GM10847 (cell line): ENCODE results near the gene AHSP.

Experiments
- POLR2A ChIP-seq: IDR thresholded peaks from 2 replicates; pipeline ENCODE4 v1.6.1; 2011; ENCODE audit not compliant: insufficient read length; ENCODE audit errors: extremely low read depth

Gene AHSP

DNA sequence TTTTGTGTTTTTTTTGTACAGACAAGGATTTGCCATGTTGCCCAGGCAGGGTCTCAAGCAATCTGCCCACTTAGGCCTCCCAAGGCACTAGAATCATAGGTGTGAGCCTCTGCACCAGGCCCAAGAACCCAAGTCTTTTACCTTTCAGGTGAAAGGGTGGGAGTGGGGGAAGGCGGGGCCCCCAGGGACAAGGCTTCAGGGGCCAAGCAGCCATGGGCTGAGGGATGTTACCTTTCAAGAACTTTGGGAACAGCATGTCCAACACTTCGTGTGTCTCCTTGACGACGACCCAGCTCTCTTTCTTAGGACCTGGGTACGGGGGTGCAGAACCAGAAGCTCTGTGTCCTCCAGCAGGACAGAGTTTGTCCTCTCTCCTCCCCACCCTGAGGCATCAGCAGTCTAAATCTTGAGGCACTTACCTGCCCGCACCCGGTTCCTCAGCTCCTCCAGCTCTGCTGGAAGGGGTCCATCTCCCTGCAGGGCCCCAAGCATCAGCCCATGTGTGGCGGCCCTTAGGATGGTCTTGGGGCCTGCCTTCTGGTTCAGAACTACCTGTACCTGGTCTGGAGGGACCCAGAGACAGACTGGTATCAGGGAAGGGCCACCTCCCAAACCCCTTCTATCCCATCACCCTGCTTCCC, 35.8 kb upstream of the AHSP start:
- TF ChIP-seq POLR2A: no peak

DNA sequence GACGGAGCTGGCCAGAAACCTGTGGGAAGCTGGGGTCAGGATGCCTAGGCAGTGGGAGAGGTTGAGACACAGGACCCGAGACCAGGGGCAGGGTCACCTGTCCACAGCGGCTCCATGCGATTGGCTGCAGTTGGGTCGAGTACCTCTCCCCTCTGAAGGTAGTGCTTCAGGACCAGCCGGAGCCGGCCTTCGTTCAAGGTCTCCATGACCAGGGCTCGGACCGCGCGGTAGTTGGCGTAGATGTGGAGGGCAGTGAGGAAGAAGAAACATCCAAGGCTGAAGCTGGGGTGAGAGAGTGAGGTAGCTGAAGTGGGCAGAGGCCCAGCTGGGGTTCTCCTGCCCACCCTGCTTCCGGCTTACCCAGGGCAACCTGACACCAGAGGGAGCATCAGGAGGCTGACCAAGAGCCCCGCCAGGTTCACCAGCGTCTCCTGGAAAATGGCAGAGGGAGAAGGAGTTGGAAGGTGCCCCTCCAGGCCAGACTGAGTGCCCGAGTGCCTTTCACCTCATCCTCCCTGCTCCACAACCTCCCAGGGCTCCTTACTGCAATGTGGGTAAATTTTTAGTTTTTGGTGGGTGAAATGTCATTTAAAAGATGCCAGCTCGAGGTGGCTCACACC, 34.1 kb upstream of the AHSP start:
- no peak for TF ChIP-seq POLR2A

DNA sequence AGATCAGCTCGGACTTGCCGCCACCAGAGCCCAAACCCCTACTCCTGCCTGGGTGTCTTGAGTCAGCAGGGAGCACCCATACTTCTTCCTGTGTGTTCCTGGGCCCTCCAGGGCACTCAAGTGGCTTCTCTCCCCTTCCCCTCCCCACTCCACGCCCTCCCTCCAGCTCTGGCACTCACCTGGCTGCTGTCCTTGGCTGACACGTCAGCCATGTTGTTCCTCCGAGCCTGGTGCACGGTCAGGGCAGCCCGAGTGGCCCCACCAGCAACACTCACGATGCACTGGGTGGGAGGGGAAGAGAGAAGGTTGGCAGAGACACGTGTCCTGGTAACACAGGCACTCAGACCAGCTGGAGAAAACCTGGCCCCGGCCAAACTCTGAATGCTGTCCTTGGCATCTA, 31.0 kb upstream of the AHSP start:
- TF ChIP-seq POLR2A: no peak

DNA sequence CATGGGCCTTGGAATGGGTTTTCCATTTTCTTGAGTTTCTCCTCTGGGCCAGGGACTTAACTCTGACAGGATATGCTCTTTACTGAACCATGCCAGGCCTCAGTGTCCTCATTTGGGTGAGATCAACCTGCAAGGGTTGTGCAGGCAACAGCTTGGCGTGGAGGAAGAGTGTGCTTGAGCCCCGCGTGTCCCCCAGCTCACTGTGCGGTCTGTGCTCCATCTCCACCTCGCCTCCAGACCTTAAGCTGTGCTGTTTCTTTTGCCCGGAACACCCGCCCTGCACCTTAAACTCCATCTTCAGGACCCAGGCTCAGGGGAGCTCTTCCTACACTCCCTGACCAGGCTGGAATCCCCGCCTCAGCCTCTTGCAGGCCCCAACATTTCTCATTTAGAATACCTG, 29.2 kb upstream of the AHSP start:
- TF ChIP-seq POLR2A: no peak

DNA sequence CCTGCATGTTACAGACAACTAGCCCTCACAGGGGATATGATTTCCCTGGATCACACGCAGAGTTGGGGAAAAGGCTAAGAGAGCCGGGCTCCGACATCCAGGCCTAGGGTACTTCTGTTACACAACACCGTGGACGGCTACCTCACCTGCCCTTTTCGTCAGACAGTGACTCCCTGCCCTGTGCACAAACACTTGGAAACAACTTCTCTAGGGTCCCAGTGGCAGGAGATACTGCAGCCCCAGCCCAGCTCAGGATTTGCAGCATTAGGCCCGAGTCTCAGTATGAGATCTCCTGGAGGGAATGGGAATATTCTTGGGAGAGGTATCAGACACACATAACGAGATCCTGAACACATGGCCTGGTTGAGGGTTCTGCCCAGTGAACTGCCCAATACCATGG, 27.8 kb upstream of the AHSP start:
- no peak for TF ChIP-seq POLR2A

DNA sequence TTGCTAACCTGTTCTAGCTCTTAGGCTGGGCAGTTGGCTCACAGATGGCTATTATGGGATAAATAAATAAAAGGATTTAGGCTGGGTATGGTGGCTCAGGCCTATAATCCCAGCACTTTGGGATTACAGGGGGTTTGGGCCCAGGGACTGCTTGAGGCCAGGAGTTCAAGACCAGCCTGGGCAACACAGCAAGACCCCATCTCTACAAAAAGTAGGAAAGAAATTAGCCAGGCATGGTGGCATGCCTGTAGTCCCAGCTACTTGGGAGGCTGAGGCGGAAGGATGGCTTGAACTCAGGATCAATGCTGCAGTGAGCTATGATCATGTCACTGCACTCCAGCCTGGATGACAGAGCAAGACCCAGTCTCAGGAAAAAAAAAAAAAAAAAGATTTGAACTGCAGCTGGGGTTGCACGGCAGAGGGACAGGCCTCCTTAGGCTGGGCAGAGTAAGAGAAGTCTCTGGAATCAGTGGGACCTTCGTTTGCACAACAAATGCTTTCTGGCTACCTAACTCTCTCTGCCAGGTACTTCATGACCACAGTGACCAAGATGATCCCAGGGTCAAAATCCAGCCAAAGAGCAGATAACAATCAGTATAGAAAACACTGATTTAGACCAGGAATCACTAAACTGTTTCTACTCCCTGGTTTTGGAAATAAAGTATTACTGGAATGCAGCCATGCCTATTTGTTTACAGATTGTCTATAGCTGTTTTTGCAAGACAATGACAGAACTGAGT, 26.3 kb upstream of the AHSP start:
- TF ChIP-seq POLR2A: no peak

DNA sequence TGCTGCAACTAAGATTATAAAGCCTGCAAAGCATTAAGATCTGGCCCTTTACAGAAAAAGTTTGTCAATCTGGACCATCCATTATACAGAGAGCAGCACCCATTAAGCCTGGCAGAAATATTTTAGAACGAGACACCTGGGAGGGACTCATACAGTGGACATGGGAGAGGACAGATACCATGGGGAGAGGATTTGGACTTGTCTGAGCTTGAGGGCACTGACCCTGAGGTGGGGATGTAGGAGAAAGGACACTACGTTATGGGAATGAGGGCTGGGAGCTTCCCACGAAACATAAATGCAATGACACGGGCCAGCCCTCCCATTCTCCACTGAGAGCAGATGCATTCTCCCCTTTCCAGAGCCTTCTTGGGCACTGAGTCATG, 25.7 kb upstream of the AHSP start:
- TF ChIP-seq POLR2A: no peak

DNA sequence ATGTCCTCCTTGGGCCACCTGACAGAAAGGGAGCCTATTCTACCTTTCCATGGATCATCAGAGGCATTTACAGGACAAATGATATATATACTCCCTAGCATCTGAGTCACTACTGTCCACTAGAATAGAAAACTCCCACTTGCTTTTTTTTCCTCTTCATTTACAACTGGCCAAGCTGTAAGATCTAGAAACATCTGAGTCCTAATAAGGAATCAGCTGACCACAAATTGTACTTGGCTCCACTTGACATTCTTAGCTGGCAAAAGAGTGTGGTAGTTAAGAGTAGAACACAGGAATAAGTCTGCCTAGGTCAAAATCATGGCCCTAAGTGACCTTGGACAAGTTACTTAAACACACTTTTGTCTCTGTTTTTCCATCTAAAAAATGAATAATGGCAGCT, 24.7 kb upstream of the AHSP start:
- TF ChIP-seq POLR2A: no peak

DNA sequence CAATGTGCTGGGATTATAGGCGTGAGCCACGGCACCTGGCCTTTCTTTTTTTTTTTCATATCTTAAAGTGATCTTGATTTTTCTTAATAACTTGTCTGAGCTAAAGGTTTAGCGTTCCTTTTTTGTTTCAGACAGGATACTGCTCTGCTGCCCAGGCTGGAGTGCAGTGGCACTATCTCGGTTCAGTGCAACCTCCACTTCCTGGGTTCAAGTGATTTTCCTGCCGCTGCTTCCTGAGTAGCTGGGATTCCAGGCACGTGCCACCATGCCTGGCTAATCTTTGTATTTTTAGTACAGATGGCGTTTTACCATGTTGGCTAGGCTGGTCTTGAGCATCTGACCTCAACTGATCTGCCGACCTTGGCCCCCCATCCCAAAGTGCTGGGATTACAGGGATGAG, 23.5 kb upstream of the AHSP start:
- no peak for TF ChIP-seq POLR2A

DNA sequence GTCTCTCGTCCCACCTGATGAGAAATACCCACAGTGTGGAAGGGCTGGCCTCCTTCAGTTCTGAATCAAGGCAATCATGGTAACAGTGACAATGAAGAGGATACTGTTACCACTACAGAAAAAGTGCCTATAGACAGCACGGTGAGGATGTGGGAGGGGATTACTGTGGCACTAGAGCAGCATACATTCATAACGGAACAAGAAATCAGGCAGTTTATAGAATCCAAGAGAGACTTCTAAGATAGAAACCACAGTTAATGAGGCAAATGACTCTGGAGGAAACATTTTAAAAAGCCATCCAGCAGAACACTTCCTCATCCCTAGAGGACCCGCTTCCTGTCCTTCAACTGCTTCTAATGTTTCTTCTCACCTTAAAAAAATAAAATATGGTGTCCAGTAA, 22.2 kb upstream of the AHSP start:
- TF ChIP-seq POLR2A: no peak

DNA sequence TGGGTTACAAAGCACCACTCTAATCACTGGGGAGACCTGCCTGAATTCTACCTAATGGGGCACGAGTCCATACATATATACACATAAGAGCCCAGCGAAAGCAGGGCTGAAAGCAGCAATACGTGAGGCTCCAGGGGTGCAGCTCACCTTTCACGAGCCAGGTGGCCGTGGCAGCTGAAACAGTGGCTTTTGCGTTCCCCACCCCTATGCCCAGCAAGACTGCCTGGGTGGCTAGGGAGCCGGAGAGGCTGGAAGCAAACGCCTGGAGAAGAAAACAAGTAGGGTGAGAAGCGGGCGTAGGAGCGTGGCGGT, 20.1 kb upstream of the AHSP start:
- no peak for TF ChIP-seq POLR2A

DNA sequence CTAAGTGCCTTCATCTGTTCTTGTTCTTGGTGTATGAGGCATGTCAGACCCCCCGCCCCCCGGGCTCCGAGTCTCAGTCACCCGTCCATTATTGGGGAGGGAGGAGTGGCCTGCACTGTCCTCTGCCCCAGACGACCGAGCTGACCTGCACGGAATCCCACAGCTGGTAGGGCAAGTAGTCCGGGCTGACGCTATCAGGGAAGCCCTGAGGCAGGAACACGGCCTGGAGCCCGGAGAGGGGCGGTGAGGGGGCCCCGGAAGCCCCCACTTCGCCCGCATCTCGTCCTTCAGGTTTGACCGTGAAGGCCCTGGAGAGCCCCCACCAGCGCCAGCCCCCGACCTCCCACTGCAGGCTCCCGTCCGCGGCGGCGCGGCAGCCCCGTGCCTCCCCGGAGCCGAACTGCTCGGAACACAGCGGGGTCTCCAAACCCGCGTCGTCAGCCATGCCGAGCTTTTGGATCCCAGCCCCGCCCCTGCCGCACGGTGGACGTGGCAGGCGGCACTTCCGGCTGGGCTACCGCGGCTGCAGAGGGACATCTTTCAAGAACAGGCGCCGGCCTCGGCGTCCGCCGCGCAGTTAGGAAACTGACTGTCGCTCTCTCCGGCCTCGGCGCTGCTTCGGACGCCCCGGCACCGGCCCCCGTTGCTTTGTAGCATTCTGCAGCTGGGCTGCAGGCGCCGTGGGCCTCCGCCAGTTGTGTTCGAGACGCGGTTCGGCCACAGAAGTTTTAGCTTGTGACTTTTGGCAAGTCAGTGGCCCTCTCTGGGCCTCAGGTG, 19.6 kb upstream of the AHSP start, which contains the start of gene RUSF1:
RUSF1 (minus strand) TSS at position 463 of the 777 bp plus-strand sequence; CDS start at position 445, 18 bp downstream.
- peak; percentile 82 for TF ChIP-seq POLR2A

DNA sequence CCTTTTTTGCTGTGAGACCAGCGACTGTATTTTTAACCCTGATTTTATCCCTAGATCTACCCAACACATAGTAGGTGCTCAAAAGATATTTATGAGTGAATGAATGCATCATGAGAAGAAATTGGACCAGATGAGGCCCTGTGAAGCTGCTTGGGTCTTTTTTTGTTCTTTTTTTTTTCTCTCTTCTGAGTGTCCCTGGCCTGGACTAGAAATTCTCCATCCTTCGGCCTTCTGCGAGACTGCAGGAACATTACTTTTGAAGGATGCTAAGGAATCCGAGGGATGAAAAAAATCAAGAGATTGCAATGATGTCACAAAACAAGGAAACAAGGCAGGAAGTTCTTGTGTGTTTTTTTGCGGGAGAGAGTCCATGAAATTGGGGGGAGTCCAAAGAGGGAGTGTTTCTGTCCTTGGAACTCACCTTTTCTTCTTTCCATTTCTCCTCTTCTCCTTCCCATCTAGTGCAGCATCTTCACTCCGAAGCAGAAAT, 18.9 kb upstream of the AHSP start:
- no peak for TF ChIP-seq POLR2A

DNA sequence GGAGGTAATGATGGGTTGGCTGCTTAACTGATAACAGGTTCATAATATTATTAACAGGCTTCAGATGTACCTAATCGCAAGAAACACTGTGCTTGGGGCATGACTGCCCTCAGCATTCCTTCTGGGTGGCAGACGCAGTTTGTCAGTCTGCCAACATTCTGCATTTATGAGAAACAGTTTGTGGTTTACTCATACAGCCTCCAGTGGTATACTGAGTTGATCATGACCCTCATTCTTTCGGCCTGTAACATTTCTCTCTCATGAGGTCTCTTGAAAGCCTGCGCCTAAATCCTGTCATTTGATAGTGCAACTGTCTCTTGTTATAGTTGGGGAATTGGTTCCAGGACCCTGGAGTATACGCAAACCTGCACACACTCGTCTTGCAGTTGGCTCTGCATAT, 14.6 kb upstream of the AHSP start:
- TF ChIP-seq POLR2A: no peak

DNA sequence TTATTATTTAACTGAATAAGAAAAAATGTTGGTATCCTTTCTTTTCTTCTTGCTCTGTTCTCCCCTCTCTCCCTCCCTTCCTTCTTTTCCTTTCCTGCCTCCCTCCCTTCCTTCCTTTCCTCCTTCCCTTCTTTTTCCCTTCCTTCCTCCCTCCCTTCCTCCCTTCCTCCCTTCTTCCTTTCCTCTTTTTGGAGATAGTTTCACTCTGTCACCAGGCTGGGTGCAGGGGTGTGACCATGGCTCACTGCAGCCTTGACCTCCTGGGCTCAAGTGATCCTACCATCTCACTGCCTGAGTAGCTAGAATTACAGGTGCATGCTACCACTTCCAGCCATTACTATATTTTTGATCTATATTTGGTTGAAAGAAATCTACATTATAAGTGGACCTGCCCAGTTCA, 13.8 kb upstream of the AHSP start:
- TF ChIP-seq POLR2A: no peak

DNA sequence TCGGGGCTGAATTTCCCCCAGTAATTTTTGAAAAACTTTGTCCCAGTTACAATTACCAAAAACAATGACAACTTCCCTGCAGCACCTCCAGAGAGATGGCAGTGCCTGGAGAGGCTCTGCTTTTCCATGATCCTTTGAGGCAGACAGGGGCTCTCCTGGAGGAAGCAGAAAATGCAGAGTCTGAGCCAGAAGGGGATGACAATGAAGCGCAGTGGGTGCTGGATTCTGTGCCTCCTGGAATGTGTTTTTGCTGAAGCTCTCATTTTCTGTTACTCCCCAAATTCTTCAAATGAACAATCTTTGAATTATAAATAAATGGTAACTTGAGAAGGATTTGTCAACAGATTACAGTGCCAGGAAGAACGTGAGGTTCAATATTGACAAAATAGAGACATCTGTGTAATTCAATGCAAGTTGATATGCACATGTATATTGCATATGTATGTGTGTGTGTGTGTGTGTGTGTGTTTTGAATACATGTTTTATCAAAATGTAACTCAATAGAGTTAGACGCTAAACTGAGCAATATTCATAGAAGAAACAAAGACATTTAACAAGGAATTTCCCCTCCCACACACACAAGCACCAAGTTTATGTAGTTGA, 9.8 kb upstream of the AHSP start:
- no peak for TF ChIP-seq POLR2A
